Esophagus squamous epithelium (tissue), 4 donors: ENCODE results near the gene CALM3.
A peak's percentile ranks its signal among the peaks of the same experiment; 100 is the strongest.

Source experiments
- CTCF ChIP-seq, 6 experiments: fragments of 450-650 bp in 4 of 6; fragments of 200-600 bp in 2 of 6; sonication (generic) in 2 of 6; IDR thresholded peaks; one replicate each; pipeline ENCODE4 v1.5.1; 2016 to 2019; ENCODE audit warnings: antibody characterized with exemption in 6 of 6, mild to moderate bottlenecking in 4 of 6, moderate library complexity in 4 of 6
- POLR2A ChIP-seq, 4 donors: fragments of 450-650 bp; IDR thresholded peaks; one replicate each; pipeline ENCODE4 v1.6.1; 2017; ENCODE audit warnings: antibody characterized with exemption in 4 of 4, mild to moderate bottlenecking in 4 of 4, moderate library complexity in 3 of 4

GRCh38 chr19:46600384-46601317, 479 bp upstream of the CALM3 start:
- TF ChIP-seq POLR2A (IDR thresholded peaks at IDR 0.05) (peak in 2 of 4 donors; percentile 55 to 57), CTCF (IDR thresholded peaks at IDR 0.05) (peak in 2 of 6 experiments; percentile 13 to 27)
